Ishikawa (cell line): ENCODE data around the gene AFG3L2.

ENCODE experiments used
- MAX ChIP-seq: IDR thresholded peaks from 2 replicates; pipeline ENCODE4 v1.6.1; 2012
- RAD21 ChIP-seq: IDR thresholded peaks from 2 replicates; pipeline ENCODE4 v1.6.1; 2012; ENCODE audit warnings: low read depth
- REST ChIP-seq: IDR thresholded peaks from 2 replicates; pipeline ENCODE4 v1.6.1; 2012; ENCODE audit warnings: low read depth, mild to moderate bottlenecking
- USF1 ChIP-seq: IDR thresholded peaks from 2 replicates; pipeline ENCODE4 v1.6.1; 2012

- TF ChIP-seq RAD21: no peak
- TF ChIP-seq MAX: no peak
- no peak for TF ChIP-seq USF1
- TF ChIP-seq REST: no peak
Measured at GRCh38 chr18:12304351-12305210, 72.4 kb downstream of the AFG3L2 start.
